Measurements from ENCODE around the gene NRP2.
A peak's percentile ranks its signal among the peaks of the same experiment; 100 is the strongest.

The NRP2 gene

DNA sequence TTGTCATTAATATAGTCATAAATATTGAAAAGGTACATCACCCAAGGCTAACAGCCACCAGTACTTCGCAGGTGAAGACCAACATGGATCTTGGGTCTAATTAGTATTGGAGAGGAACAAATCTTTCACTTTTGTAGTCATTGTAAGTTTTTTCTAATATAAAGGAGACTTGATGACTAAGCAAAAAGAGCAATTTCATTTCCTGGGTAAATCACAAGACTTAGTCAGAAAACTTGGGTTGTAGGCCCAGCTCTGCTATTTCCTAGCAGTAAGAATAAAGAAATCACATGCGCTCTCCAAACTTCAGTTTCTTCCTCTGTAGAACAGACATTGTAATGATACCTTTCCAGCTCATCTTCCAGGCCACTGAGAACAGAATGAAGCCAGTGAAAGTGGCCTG is 40.9 kb downstream of the NRP2 start:
- no peaks in the 10 kb centered on the region for H3K9me3 ChIP-seq (ENCODE audit: insufficient read depth, low read depth, low read length)
- H3K4me1 ChIP-seq (ENCODE audit: insufficient read depth, low read length) = peaks cover 33% of the 10 kb centered on the region
- no peak overlapping the region for H3K27ac ChIP-seq (ENCODE audit: low read depth, low read length)
- no peak overlapping the region for H3K9ac ChIP-seq (ENCODE audit: low read depth, low read length)
- H3K36me3 ChIP-seq (ENCODE audit: insufficient read depth, low read length) = peaks cover 53% of the 10 kb centered on the region
- WGBS = 93% methylated on average over 2 of the region's 2 CpGs
- no peaks in the 10 kb centered on the region for H3K27me3 ChIP-seq (ENCODE audit: insufficient read depth, low read length)
- H3K4me3 ChIP-seq (ENCODE audit: low read length) = no peak overlapping the region

DNA sequence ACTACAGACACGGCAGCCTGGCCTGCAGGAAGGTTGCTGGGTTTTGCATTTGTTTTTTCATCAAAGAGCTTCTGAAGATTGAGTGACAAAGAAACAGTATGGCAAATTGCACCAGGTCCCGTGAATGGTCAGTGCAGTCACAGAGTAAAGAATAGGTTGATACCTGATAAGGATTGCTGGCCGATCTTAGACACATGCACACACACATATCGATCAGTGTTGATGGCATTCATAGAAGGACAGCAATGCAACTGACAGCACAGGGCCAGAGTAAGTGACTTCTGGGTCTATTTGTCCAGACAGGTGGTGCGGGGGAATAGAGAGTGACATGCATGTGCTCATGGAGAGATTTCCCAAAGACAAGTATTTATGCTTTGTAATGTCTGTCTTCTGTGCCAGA is 42.8 kb downstream of the NRP2 start:
- Histone ChIP-seq H3K9ac (ENCODE audit: low read depth, low read length) (no peak overlapping the region), H3K27ac (ENCODE audit: low read depth, low read length) (no peak overlapping the region), H3K9me3 (ENCODE audit: insufficient read depth, low read depth, low read length) (no peaks in the 10 kb centered on the region), H3K4me1 (ENCODE audit: insufficient read depth, low read length) (peaks cover 21% of the 10 kb centered on the region), H3K36me3 (ENCODE audit: insufficient read depth, low read length) (peaks cover 64% of the 10 kb centered on the region), H3K27me3 (ENCODE audit: insufficient read depth, low read length) (no peaks in the 10 kb centered on the region), H3K4me3 (ENCODE audit: low read length) (no peak overlapping the region)
- WGBS = 96% methylated on average over 5 of the region's 5 CpGs

DNA sequence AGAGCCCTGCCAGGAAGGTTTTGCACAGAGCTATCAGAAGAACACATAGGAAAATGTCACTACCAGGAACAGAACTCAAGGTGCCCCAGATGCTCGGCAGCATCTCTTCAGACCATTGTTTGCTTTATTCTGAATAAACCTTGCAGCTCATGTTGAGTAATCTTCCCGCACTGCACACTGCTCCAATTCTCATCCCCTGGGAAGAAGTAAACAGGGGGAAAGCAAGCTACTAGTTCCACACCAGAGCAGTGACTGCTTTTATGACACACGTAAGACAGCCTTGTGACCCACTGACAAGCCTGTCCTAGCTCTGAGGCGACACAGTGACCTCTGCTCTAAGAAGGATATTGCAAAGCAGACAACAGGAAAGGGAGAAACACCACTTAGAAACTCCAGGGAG is 44.2 kb downstream of the NRP2 start:
- Histone ChIP-seq H3K27me3 (ENCODE audit: insufficient read depth, low read length) (no peaks in the 10 kb centered on the region), H3K9me3 (ENCODE audit: insufficient read depth, low read depth, low read length) (no peaks in the 10 kb centered on the region), H3K4me1 (ENCODE audit: insufficient read depth, low read length) (peaks cover 21% of the 10 kb centered on the region), H3K36me3 (ENCODE audit: insufficient read depth, low read length) (peaks cover 73% of the 10 kb centered on the region), H3K4me3 (ENCODE audit: low read length) (no peak overlapping the region), H3K9ac (ENCODE audit: low read depth, low read length) (no peak overlapping the region), H3K27ac (ENCODE audit: low read depth, low read length) (no peak overlapping the region)
- 93% methylated on average over 4 of the region's 4 CpGs for WGBS

DNA sequence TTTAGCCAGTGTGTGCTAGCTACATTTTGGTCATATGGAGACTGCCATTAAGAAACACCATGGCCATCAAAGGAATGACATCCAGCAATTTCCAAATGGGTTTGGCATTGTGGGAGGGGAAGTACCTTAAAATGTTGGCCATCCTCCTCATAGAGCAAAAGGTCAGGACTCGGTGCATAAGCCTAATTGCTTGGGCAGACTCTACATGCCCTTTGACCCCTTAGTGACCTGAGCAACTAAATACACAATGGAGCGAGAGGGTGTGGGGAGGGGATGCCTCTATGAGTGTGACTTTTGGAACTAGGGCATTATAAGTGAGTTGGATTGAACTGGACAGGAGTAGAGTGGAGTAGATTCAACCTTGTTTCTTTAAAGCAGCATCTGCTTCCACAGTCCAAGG is 44.9 kb downstream of the NRP2 start:
- WGBS = 91% methylated on average over 2 of the region's 2 CpGs
- H3K27ac ChIP-seq (ENCODE audit: low read depth, low read length) = no peak overlapping the region
- no peak overlapping the region for H3K4me3 ChIP-seq (ENCODE audit: low read length)
- peaks cover 79% of the 10 kb centered on the region for H3K36me3 ChIP-seq (ENCODE audit: insufficient read depth, low read length)
- no peaks in the 10 kb centered on the region for H3K9me3 ChIP-seq (ENCODE audit: insufficient read depth, low read depth, low read length)
- no peaks in the 10 kb centered on the region for H3K27me3 ChIP-seq (ENCODE audit: insufficient read depth, low read length)
- H3K4me1 ChIP-seq (ENCODE audit: insufficient read depth, low read length) = peaks cover 16% of the 10 kb centered on the region
- H3K9ac ChIP-seq (ENCODE audit: low read depth, low read length) = no peak overlapping the region

DNA sequence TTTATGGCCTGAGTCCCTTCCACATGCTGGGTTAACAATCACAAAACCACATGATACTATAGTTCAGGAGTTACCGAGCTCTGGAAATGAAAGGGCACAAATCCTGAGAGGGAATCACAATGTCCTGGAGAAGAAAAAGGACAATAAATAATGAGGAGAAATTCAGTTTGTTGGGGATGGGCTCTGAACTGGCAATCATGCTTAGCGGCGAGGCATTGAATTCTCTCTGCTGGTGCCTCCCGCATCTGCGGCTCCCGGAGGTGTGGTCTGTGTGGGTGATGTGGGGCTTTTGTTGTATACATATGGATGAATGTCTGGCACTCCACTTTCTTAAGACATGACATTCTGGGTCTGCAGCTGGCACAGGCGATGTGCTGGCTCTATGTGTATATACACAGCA is 46.1 kb downstream of the NRP2 start:
- no peak overlapping the region for H3K4me3 ChIP-seq (ENCODE audit: low read length)
- no peaks in the 10 kb centered on the region for H3K9me3 ChIP-seq (ENCODE audit: insufficient read depth, low read depth, low read length)
- WGBS = 92% methylated on average over 7 of the region's 7 CpGs
- H3K9ac ChIP-seq (ENCODE audit: low read depth, low read length) = no peak overlapping the region
- no peak overlapping the region for H3K27ac ChIP-seq (ENCODE audit: low read depth, low read length)
- H3K4me1 ChIP-seq (ENCODE audit: insufficient read depth, low read length) = peaks cover 18% of the 10 kb centered on the region
- no peaks in the 10 kb centered on the region for H3K27me3 ChIP-seq (ENCODE audit: insufficient read depth, low read length)
- H3K36me3 ChIP-seq (ENCODE audit: insufficient read depth, low read length) = peaks cover 79% of the 10 kb centered on the region

DNA sequence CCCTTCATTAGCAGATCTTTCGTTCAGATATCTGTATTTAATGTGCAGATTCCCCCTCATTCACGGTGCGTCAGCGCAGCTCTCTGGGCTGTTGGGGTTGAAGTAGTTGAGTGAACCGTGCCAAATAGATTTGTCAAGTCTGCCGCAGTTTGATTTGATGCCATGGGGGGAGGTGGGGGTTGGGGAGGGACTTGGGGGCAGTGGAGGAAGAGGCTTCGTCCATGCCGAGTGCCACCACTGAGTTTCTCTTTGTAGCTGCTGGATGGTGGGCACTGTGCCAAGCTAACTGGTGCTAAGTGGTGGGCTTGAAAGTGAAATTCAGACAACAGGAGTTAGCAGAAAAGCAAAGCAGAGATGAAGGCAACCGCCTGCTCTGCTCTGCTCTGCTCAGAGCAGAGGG is 47.9 kb downstream of the NRP2 start:
- no peak overlapping the region; the same call in 1 of the 2 replicates for H3K27ac ChIP-seq (ENCODE audit: low read depth, low read length)
- WGBS = 86% methylated on average over 9 of the region's 9 CpGs
- H3K9ac ChIP-seq (ENCODE audit: low read depth, low read length) = no peak overlapping the region
- H3K4me3 ChIP-seq (ENCODE audit: low read length) = no peak overlapping the region
- no peaks in the 10 kb centered on the region for H3K9me3 ChIP-seq (ENCODE audit: insufficient read depth, low read depth, low read length)
- H3K36me3 ChIP-seq (ENCODE audit: insufficient read depth, low read length) = peaks cover 71% of the 10 kb centered on the region
- H3K27me3 ChIP-seq (ENCODE audit: insufficient read depth, low read length) = no peaks in the 10 kb centered on the region
- peaks cover 34% of the 10 kb centered on the region for H3K4me1 ChIP-seq (ENCODE audit: insufficient read depth, low read length)

DNA sequence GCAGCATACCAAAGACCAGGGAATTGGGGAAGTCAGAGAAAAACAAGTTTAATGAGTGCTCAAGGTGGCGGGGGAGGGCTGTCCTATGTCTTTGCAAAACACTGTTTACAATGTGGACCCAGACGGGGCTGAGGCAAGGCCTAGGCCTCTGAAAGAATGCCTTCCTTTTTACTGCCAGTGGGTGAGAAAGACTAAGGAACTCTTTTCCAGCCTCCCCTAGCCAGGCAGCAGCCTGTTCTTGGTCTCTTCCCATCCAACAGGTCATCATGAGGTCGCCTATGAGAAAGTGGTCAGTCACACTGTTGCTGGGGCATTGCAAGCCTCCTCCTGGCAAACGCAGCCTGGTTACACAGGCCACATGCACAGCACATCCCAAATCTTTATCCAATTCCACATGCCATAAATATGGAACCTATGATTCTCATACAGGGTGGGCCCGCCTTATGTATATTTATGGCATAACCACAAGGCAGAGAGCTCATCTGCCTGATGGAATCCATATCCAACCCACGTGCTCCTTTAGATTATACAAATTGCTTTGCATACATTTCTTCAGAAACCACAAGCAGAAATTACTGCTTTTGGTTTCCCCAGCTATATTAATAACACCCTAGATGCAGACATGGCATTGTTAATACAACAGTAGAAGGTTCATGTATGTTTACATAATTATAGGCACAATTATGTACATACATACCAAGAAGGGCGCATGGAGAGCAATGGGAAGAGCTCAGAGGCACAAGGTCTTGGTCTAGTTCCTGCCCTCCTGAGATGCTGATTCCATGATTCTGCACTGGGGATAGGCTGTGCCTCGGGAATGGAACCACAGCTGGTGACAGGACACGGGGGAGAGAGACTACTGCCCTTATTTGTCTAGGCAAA is 48.6 kb downstream of the NRP2 start:
- Histone ChIP-seq H3K27me3 (ENCODE audit: insufficient read depth, low read length) (no peaks in the 10 kb centered on the region), H3K9me3 (ENCODE audit: insufficient read depth, low read depth, low read length) (no peaks in the 10 kb centered on the region), H3K9ac (ENCODE audit: low read depth, low read length) (no peak overlapping the region), H3K4me1 (ENCODE audit: insufficient read depth, low read length) (peaks cover 34% of the 10 kb centered on the region), H3K27ac (ENCODE audit: low read depth, low read length) (no peak overlapping the region; the same call in 1 of the 2 replicates), H3K36me3 (ENCODE audit: insufficient read depth, low read length) (peaks cover 68% of the 10 kb centered on the region), H3K4me3 (ENCODE audit: low read length) (no peak overlapping the region)
- 71% methylated on average over 9 of the region's 9 CpGs for WGBS

DNA sequence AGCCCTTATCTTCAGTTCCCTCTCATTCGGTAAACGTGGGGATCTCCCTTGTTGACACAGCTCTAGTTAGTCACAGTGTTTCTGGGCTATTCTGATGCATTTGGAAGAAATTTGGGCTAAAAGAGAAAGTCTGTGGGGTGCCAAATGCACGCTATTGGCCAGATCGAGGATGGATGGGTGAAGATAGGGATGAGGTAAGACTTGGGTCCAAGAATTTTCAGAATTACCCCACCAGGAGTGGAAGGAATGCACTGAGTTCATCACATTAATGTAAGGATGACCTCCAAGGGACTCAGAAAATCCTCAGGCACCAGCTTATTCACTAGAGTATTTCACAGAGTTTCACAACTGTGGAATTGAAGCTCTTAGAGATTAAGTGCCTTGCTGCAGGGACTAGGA is 49.3 kb downstream of the NRP2 start:
- Histone ChIP-seq H3K36me3 (ENCODE audit: insufficient read depth, low read length) (peaks cover 65% of the 10 kb centered on the region), H3K27ac (ENCODE audit: low read depth, low read length) (no peak overlapping the region; the same call in 1 of the 2 replicates), H3K27me3 (ENCODE audit: insufficient read depth, low read length) (no peaks in the 10 kb centered on the region), H3K4me3 (ENCODE audit: low read length) (no peak overlapping the region), H3K9ac (ENCODE audit: low read depth, low read length) (no peak overlapping the region), H3K4me1 (ENCODE audit: insufficient read depth, low read length) (peaks cover 34% of the 10 kb centered on the region), H3K9me3 (ENCODE audit: insufficient read depth, low read depth, low read length) (no peaks in the 10 kb centered on the region)
- WGBS = 65% methylated on average over 4 of the region's 4 CpGs

DNA sequence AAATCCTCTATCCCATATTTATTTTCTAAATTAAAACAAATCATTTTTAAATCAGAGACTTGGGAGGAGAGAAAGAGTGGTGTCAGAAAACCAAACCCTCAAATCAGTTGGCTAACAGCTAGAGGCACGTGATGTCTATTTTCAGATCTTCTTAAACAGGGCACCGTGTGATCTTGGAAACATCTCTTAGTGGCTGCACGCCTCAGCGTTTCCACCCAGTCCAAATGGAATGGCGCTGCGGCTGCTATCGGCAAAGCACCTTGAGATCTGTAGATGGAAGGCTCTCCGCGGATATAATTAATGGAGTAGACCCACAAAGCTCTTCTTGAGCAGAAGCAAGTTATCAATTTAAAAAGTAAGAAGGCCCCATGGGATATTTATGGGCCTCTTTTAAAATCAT is 50.0 kb downstream of the NRP2 start:
- 94% methylated on average over 9 of the region's 9 CpGs for WGBS
- no peak overlapping the region for H3K27ac ChIP-seq (ENCODE audit: low read depth, low read length)

DNA sequence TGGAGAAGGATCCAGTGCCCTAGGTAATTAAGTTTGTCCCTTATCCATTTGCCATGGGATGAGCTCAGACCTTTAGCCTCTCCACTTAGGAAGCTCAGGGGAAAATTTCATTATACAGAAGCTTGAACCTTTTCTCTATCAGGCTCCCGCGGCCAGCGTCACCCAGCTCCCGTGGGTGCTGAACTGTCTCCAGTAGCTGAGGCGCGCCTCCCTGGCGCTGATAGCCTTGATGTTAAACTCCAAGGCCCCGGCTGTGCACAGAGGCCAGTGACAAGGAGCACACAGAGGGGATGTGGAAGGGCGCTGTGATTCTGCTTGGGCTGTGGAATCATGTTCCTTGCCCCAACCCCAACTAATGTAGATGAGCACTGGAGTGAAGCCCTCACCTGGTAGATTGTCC is 50.8 kb downstream of the NRP2 start:
- H3K9ac ChIP-seq (ENCODE audit: low read depth, low read length) = no peak overlapping the region
- H3K27me3 ChIP-seq (ENCODE audit: insufficient read depth, low read length) = no peaks in the 10 kb centered on the region
- H3K36me3 ChIP-seq (ENCODE audit: insufficient read depth, low read length) = peaks cover 61% of the 10 kb centered on the region
- WGBS = 94% methylated on average over 9 of the region's 9 CpGs
- H3K9me3 ChIP-seq (ENCODE audit: insufficient read depth, low read depth, low read length) = no peaks in the 10 kb centered on the region
- H3K4me3 ChIP-seq (ENCODE audit: low read length) = no peak overlapping the region
- H3K27ac ChIP-seq (ENCODE audit: low read depth, low read length) = peak overlapping the region; percentile 29; the same call in 1 of the 2 replicates
- H3K4me1 ChIP-seq (ENCODE audit: insufficient read depth, low read length) = peaks cover 39% of the 10 kb centered on the region

More for the DNA sequence above, 50.0 kb downstream of the NRP2 start:
- no peaks in the 10 kb centered on the region for H3K9me3 ChIP-seq (ENCODE audit: insufficient read depth, low read depth, low read length)
- H3K4me3 ChIP-seq (ENCODE audit: low read length) = no peak overlapping the region
- no peaks in the 10 kb centered on the region for H3K27me3 ChIP-seq (ENCODE audit: insufficient read depth, low read length)
- peaks cover 64% of the 10 kb centered on the region for H3K36me3 ChIP-seq (ENCODE audit: insufficient read depth, low read length)
- no peak overlapping the region for H3K9ac ChIP-seq (ENCODE audit: low read depth, low read length)
- H3K4me1 ChIP-seq (ENCODE audit: insufficient read depth, low read length) = peaks cover 34% of the 10 kb centered on the region

DNA sequence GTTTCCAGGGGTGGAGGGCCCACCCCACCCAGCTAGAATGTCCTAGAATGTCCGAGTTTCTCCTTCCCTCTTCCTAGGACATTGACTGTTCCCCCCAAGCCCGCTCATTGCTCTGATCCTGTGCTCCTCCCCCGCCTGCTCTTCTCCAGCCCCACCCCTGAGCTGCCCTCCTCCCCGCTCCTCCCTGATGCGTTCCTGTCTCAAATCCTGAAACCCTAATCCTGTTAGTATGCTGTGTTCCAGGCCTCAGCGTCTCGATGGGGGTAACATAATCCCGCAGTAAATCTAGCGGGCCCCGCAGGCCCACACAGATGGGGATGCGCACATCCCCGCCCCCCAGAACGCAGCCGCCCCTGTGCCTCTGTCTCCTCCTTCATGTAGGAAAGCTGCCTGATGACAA is 51.3 kb downstream of the NRP2 start:
- no peak overlapping the region for H3K9ac ChIP-seq (ENCODE audit: low read depth, low read length)
- no peaks in the 10 kb centered on the region for H3K27me3 ChIP-seq (ENCODE audit: insufficient read depth, low read length)
- H3K9me3 ChIP-seq (ENCODE audit: insufficient read depth, low read depth, low read length) = no peaks in the 10 kb centered on the region
- H3K4me3 ChIP-seq (ENCODE audit: low read length) = no peak overlapping the region
- peak overlapping the region; percentile 71 for H3K27ac ChIP-seq (ENCODE audit: low read depth, low read length)
- peaks cover 55% of the 10 kb centered on the region for H3K36me3 ChIP-seq (ENCODE audit: insufficient read depth, low read length)
- WGBS = 42% methylated on average over 14 of the region's 14 CpGs
- peaks cover 39% of the 10 kb centered on the region for H3K4me1 ChIP-seq (ENCODE audit: insufficient read depth, low read length)

All from HUES64 (cell line).